Measurements from ENCODE around the gene RNF223. TPM values are rescaled to one million over a fixed set of nuclear protein-coding genes. Genes with fewer than 3 reads are reported as not detected.

The RNF223 gene
- total RNA-seq, 1 experiment from 2014 or later, result 147 TPM

DNA sequence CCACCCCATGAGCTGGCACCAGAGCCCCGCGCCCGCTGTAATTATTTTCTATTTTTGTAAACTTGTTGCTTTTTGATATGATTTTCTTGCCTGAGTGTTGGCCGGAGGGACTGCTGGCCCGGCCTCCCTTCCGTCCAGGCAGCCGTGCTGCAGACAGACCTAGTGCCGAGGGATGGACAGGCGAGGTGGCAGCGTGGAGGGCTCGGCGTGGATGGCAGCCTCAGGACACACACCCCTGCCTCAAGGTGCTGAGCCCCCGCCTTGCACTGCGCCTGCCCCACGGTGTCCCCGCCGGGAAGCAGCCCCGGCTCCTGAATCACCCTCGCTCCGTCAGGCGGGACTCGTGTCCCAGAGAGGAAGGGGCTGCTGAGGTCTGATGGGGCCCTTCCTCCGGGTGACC is 19.1 kb downstream of the RNF223 start:
- no peak for TF ChIP-seq CTCF (conservative IDR thresholded peaks at IDR 0.05; ENCODE audit: low read depth, low read length)
- no peak for TF ChIP-seq EZH2 (IDR thresholded peaks at IDR 0.05; ENCODE audit: low read length, unreplicated experiment)
- no peak for TF ChIP-seq EZH2phosphoT487 (IDR thresholded peaks at IDR 0.05; ENCODE audit: borderline replicate concordance, low read length)
- peaks cover 55% of the 10 kb centered on the region for H3K36me3 ChIP-seq (ENCODE audit: low read depth, low read length)
- no peak overlapping the region for H3K9ac ChIP-seq (ENCODE audit: low read length)
- H3F3A ChIP-seq (ENCODE audit: low read length, unreplicated experiment), result no peaks in the 10 kb centered on the region
- no peaks in the 10 kb centered on the region for H3K27me3 ChIP-seq (ENCODE audit: low read length)
- intact Hi-C loops (cut with micrococcal nuclease), result no loop called here
- no peak overlapping the region for H3K4me2 ChIP-seq (ENCODE audit: low read length)
- H3K79me2 ChIP-seq (ENCODE audit: low read length), result no peaks in the 10 kb centered on the region
- ATAC-seq (no peak), DNase-seq (no peak)
- peaks cover 12% of the 10 kb centered on the region for H3K4me1 ChIP-seq (ENCODE audit: insufficient read depth, low read length)
- no peak overlapping the region for H3K4me3 ChIP-seq (ENCODE audit: low read length)
- H2AFZ ChIP-seq (ENCODE audit: low read length), result no peak overlapping the region
- H3K9me3 ChIP-seq (ENCODE audit: low read length), result no peaks in the 10 kb centered on the region
- BruUV-seq (replicated peaks), result no TSS peak
- ChIA-PET CTCF (no interaction called here), POLR2A (ENCODE audit: unreplicated experiment) (no interaction called here)
- H3K9me2 ChIP-seq (replicated peaks; ENCODE audit: low read length), result no peaks in the 10 kb centered on the region
- peaks cover 8% of the 10 kb centered on the region; the same call in 1 of the 2 replicates for H4K20me1 ChIP-seq (ENCODE audit: low read length)
- H3K27ac ChIP-seq (ENCODE audit: low read length), result no peak overlapping the region

DNA sequence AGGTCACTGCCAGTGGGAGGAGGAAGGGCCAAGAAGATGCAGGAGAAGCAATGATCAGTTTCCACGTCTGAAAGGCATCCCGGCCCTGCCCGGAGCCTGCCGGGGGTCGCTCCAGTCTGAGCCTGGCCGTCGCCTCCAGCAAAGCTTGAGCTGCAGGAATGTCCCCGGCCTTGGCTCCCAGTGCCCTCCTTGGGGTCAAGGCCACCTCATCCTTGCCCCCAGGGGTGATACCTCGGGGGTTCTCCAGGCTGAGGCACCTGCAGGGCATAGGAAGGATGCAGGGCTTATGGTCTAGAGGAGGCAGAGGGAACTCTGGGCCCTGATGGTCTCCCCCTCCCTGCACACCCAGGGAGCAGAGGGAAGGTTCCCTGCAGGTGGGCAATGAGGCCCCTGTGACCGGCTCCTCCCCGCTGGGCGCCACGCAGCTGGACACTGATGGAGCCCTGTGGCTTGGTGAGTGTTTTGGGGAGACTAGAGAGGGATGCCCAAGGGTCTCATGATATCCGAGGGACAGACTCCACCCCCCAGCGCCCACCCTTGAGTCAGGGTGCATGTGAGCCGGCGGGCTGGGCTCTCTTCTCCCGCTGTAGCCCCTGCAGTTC is 19.9 kb downstream of the RNF223 start:
- intact Hi-C loops (cut with micrococcal nuclease), result no loop called here
- Histone ChIP-seq H3K4me3 (ENCODE audit: low read length) (no peak overlapping the region), H3K4me1 (ENCODE audit: insufficient read depth, low read length) (peaks cover 11% of the 10 kb centered on the region), H3K9ac (ENCODE audit: low read length) (no peak overlapping the region), H3K79me2 (ENCODE audit: low read length) (no peaks in the 10 kb centered on the region), H3K9me2 (replicated peaks; ENCODE audit: low read length) (no peaks in the 10 kb centered on the region), H3K27me3 (ENCODE audit: low read length) (no peaks in the 10 kb centered on the region), H3K36me3 (ENCODE audit: low read depth, low read length) (peaks cover 61% of the 10 kb centered on the region), H3K27ac (ENCODE audit: low read length) (no peak overlapping the region), H3K4me2 (ENCODE audit: low read length) (no peak overlapping the region), H4K20me1 (ENCODE audit: low read length) (peaks cover 8% of the 10 kb centered on the region; the same call in 1 of the 2 replicates), H3F3A (ENCODE audit: low read length, unreplicated experiment) (no peaks in the 10 kb centered on the region), H2AFZ (ENCODE audit: low read length) (no peak overlapping the region), H3K9me3 (ENCODE audit: low read length) (no peaks in the 10 kb centered on the region)
- no peak for TF ChIP-seq EZH2phosphoT487 (IDR thresholded peaks at IDR 0.05; ENCODE audit: borderline replicate concordance, low read length)
- no peak for TF ChIP-seq EZH2 (IDR thresholded peaks at IDR 0.05; ENCODE audit: low read length, unreplicated experiment)
- no peak for TF ChIP-seq CTCF (conservative IDR thresholded peaks at IDR 0.05; ENCODE audit: low read depth, low read length)
- BruUV-seq (replicated peaks), result no TSS peak
- ChIA-PET CTCF (no interaction called here), POLR2A (ENCODE audit: unreplicated experiment) (no interaction called here)
- ATAC-seq (no peak), DNase-seq (no peak)

GRCh38 chr1:1053682-1054081 is 20.4 kb downstream of the RNF223 start:
- no TSS peak for BruUV-seq (replicated peaks)
- Histone ChIP-seq H3K9me2 (replicated peaks; ENCODE audit: low read length) (no peaks in the 10 kb centered on the region), H3K4me2 (ENCODE audit: low read length) (no peak overlapping the region), H3K9ac (ENCODE audit: low read length) (no peak overlapping the region), H3K36me3 (ENCODE audit: low read depth, low read length) (peaks cover 62% of the 10 kb centered on the region), H4K20me1 (ENCODE audit: low read length) (peaks cover 8% of the 10 kb centered on the region; the same call in 1 of the 2 replicates), H3F3A (ENCODE audit: low read length, unreplicated experiment) (no peaks in the 10 kb centered on the region), H3K27ac (ENCODE audit: low read length) (no peak overlapping the region), H3K9me3 (ENCODE audit: low read length) (no peaks in the 10 kb centered on the region), H3K79me2 (ENCODE audit: low read length) (no peaks in the 10 kb centered on the region), H3K4me1 (ENCODE audit: insufficient read depth, low read length) (peaks cover 8% of the 10 kb centered on the region), H3K4me3 (ENCODE audit: low read length) (no peak overlapping the region), H3K27me3 (ENCODE audit: low read length) (no peaks in the 10 kb centered on the region), H2AFZ (ENCODE audit: low read length) (no peak overlapping the region)
- DNase-seq (no peak), ATAC-seq (no peak)
- POLR2A ChIA-PET (ENCODE audit: unreplicated experiment), result no interaction called here
- TF ChIP-seq EZH2 (IDR thresholded peaks at IDR 0.05; ENCODE audit: low read length, unreplicated experiment), result no peak
- no peak for TF ChIP-seq EZH2phosphoT487 (IDR thresholded peaks at IDR 0.05; ENCODE audit: borderline replicate concordance, low read length)
- TF ChIP-seq CTCF (conservative IDR thresholded peaks at IDR 0.05; ENCODE audit: low read depth, low read length), result no peak
- CTCF ChIA-PET, result no interaction called here
- intact Hi-C loops (cut with micrococcal nuclease), result no loop called here
